Activated B cell treated with CpG ODN at 0.5 μM for 24 hours (primary cell): ENCODE data around the gene FOXD2. TPM values are rescaled to one million over a fixed set of nuclear protein-coding genes. Genes with fewer than 3 reads are reported as not detected.

ENCODE experiments used
- ATAC-seq: fragments of 200-7000 bp; cut with Tn5 transposase; one replicate; pipeline ENCODE4 v1.10.0; 2021; ENCODE audit warnings: low read depth, mild to moderate bottlenecking, moderate library complexity
- CTCF ChIA-PET: fragments of 350-600 bp; sonication (Branson Sonifier 250); formaldehyde crosslinking; loops from one replicate; lab custom pipeline; 2021; ENCODE audit warnings: antibody characterized with exemption; lab: Charles Lee
- POLR2A ChIA-PET: fragments of 350-600 bp; sonication (Branson Sonifier 250); formaldehyde crosslinking; loops from one replicate; lab custom pipeline; 2021; ENCODE audit warnings: antibody characterized with exemption; lab: Charles Lee
- DNase-seq: peaks from one replicate; pipeline ENCODE4 v3.0.0; 2022
- H3K27ac Mint-ChIP-seq: one replicate; pipeline ENCODE4 v1.8.0; 2020; ENCODE audit warnings: mixed read lengths
- H3K27me3 Mint-ChIP-seq: one replicate; pipeline ENCODE4 v1.8.0; 2021; ENCODE audit warnings: mixed read lengths
- H3K36me3 Mint-ChIP-seq: one replicate; pipeline ENCODE4 v1.8.0; 2021; ENCODE audit warnings: low read depth, mixed read lengths
- H3K4me1 Mint-ChIP-seq: one replicate; pipeline ENCODE4 v1.8.0; 2021; ENCODE audit warnings: mixed read lengths
- H3K4me3 Mint-ChIP-seq: one replicate; pipeline ENCODE4 v1.8.0; 2020; ENCODE audit warnings: mild to moderate bottlenecking, mixed read lengths
- H3K9me3 Mint-ChIP-seq: one replicate; pipeline ENCODE4 v1.8.0; 2020; ENCODE audit warnings: mixed read lengths
- intact Hi-C: fragments of 100-400 bp; cut with micrococcal nuclease; formaldehyde crosslinking; loops from one replicate; pipeline ENCODE4 v1.15.1; 2024
- total RNA-seq: library from RNA; stranded (reverse); gene quantifications from 2 replicates; pipeline ENCODE4 v1.2.3, GENCODE V29; 2022
- TF ChIP-seq, protein P1 (sequence below): fragments of 200-600 bp; IDR thresholded peaks from one replicate; pipeline ENCODE4 v1.8.0; 2022; ENCODE audit warnings: antibody characterized with exemption, mild to moderate bottlenecking

The FOXD2 gene
- total RNA-seq, 1 donor from 2014 or later: 0.20 TPM

DNA sequence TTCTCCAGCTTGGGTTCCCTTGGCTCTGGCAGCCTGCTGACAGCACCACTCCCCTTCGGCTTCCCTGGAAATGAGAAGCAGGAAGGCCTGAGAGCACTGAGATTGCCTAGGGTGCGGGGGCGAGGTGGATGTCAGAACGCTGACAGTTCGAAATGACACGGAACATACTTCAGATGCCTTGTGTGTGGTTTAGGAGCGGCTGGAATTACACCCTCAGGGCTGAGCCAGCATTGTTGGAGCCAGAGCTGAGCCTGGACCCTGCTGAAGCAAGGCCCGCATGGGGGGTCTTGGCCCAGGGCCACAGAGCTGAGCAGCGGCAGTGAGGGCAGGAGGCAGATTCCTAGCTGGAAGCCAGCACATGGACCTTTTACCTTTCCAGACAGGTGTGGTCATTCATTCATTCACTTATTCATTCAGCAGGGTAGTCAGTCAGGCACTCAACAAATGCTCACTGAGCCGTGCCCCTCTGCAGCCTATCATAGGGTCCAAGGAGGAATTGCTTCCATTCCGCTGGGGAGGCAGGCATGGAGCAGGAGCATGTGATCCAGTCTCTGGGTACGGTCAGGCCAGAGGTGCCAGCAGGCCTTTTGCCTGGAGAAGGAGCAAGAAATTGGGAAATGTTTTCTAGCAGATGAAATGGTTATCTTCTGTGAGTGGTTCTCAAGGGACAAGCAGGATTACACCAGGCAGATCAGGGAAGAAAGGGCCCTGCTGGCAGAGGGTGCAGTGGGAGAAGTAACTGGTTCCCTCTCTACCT, 28.4 kb upstream of the FOXD2 start:
- Mint-ChIP-seq H3K27me3 (peaks cover 25% of the 10 kb centered on the region), H3K9me3 (no peaks in the 10 kb centered on the region), H3K27ac (no peak overlapping the region), H3K36me3 (no peaks in the 10 kb centered on the region), H3K4me1 (no peaks in the 10 kb centered on the region), H3K4me3 (no peak overlapping the region)
- POLR2A ChIA-PET: no interaction called here
- TF ChIP-seq, protein P1, sequence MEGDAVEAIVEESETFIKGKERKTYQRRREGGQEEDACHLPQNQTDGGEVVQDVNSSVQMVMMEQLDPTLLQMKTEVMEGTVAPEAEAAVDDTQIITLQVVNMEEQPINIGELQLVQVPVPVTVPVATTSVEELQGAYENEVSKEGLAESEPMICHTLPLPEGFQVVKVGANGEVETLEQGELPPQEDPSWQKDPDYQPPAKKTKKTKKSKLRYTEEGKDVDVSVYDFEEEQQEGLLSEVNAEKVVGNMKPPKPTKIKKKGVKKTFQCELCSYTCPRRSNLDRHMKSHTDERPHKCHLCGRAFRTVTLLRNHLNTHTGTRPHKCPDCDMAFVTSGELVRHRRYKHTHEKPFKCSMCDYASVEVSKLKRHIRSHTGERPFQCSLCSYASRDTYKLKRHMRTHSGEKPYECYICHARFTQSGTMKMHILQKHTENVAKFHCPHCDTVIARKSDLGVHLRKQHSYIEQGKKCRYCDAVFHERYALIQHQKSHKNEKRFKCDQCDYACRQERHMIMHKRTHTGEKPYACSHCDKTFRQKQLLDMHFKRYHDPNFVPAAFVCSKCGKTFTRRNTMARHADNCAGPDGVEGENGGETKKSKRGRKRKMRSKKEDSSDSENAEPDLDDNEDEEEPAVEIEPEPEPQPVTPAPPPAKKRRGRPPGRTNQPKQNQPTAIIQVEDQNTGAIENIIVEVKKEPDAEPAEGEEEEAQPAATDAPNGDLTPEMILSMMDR: no peak
- no peak for DNase-seq
- intact Hi-C loops: no loop called here
- CTCF ChIA-PET: no interaction called here
- ATAC-seq: no peak

DNA sequence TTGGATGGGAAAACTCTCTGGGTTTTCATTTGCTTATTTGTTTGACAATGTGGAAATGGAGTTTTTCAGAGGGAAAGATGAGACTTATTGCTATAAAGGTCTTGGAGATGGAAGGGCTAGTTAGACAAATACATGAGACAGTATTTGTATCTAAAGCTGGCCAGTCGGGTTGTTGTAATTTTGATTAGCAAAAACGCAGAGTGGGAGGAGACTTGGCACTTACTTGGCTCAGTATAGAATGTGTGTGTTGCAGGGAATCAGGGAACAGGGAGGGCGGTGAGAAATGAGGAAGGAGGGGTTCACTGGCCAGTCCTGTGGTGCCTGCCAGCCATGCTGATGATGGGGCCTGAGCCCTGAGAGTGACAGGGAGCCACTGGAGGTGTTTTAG, 27.8 kb upstream of the FOXD2 start:
- H3K9me3 Mint-ChIP-seq: no peaks in the 10 kb centered on the region
- ChIA-PET CTCF (no interaction called here), POLR2A (no interaction called here)
- no peak overlapping the region for H3K4me3 Mint-ChIP-seq
- H3K27ac Mint-ChIP-seq: no peak overlapping the region
- no peak for ATAC-seq
- H3K27me3 Mint-ChIP-seq: peaks cover 27% of the 10 kb centered on the region
- intact Hi-C loops: no loop called here
- no peaks in the 10 kb centered on the region for H3K4me1 Mint-ChIP-seq
- no peaks in the 10 kb centered on the region for H3K36me3 Mint-ChIP-seq
- no peak for DNase-seq
- TF ChIP-seq, protein P1: no peak

DNA sequence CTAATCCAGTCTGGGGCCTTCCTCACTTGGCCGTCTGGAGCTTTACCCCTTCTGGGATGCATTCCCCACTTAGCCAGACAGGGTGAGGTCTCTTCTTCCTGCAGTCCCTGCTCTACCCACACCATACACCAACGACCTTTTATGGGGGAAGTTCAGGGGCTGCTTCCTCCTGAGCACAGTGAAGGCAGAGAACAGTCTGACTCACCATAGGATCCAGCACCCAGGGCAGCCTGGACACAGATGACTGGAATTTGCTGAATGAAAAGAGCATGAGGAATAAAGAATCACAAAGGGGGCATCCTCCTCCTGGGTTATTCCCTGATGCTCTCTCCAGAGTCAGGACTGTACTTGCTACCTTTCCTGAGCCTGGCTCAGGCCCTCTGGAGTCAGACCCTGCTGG, 26.4 kb upstream of the FOXD2 start:
- intact Hi-C loops: no loop called here
- Mint-ChIP-seq H3K27me3 (peaks cover 29% of the 10 kb centered on the region), H3K36me3 (no peaks in the 10 kb centered on the region)

DNA sequence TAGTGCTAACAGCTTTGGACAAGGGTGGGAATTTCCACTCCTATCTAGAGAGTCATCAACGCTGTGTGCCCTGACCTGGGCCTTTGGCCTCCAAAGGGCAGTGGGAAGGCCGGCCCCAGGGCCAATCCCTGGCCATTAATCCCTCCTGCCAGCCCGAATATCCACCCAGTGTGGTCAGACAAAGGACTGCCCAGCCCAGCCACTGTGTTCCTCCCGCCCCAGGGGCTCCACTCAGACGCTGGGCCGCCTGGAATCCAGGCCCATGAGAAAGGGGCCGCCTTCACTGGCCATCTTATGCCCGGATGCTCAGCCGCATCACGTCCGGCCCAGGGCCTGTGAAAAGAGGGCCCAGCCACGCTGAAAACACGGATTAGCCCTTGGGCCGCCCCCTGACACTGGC, 25.4 kb upstream of the FOXD2 start:
- H3K4me1 Mint-ChIP-seq: peaks cover 5% of the 10 kb centered on the region
- intact Hi-C loops: no loop called here

More for the DNA sequence above, 26.4 kb upstream of the FOXD2 start:
- Mint-ChIP-seq H3K4me1 (peaks cover under 1% of the 10 kb centered on the region), H3K4me3 (no peak overlapping the region), H3K27ac (no peak overlapping the region), H3K9me3 (no peaks in the 10 kb centered on the region)
- no peak for ATAC-seq
- TF ChIP-seq, protein P1: no peak
- no peak for DNase-seq
- POLR2A ChIA-PET: no interaction called here
- CTCF ChIA-PET: no interaction called here

DNA sequence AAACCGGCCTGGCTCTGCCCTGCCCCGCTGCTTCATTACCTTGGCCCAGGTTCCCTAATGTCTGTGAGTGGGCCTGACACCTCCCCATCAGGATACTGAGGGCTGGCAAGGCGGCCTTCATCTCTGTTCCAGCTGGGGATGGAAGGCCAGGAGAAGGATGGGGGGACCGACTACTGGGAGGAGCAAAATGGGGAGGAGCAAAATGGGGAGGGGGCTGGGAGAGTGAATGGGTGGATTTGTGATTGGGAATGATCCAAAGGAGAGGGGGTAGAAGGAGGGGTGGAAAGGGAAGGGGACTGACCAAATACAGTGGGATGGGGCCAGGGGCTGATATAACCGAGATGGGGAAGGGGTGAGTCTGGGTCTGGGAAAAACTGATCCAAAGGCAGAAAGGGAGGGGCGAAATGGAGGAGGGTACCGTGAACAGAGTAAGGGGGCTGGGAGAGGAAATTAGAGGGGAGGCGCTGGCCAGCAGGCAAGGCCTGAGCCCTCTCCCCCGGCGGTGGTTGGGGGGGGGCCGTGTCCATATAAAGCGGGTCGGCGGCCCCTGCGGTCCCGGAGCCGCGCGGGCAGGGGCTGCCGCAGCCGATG, 22.0 kb upstream of the FOXD2 start, which contains the start of gene FOXE3:
Gene FOXE3 (plus strand): TSS at position 558 of the 591 bp plus-strand sequence. CDS start 31 bp downstream, at position 589.
- ATAC-seq: no peak
- peaks cover 7% of the 10 kb centered on the region for H3K4me1 Mint-ChIP-seq
- H3K27me3 Mint-ChIP-seq: peaks cover 60% of the 10 kb centered on the region
- CTCF ChIA-PET: no interaction called here
- no peak within 1 kb of the TSS for H3K27ac Mint-ChIP-seq
- intact Hi-C loops: no loop called here
- POLR2A ChIA-PET: no interaction called here
- no peaks in the 10 kb centered on the region for H3K9me3 Mint-ChIP-seq
- H3K4me3 Mint-ChIP-seq: no peak within 1 kb of the TSS
- TF ChIP-seq, protein P1: no peak
- DNase-seq: no peak
- H3K36me3 Mint-ChIP-seq: no peaks in the 10 kb centered on the region

More for the DNA sequence above, 25.4 kb upstream of the FOXD2 start:
- Mint-ChIP-seq H3K27ac (no peak overlapping the region), H3K9me3 (no peaks in the 10 kb centered on the region), H3K27me3 (peaks cover 34% of the 10 kb centered on the region), H3K36me3 (no peaks in the 10 kb centered on the region), H3K4me3 (no peak overlapping the region)
- POLR2A ChIA-PET: no interaction called here
- ATAC-seq: no peak
- CTCF ChIA-PET: no interaction called here
- TF ChIP-seq, protein P1: no peak
- no peak for DNase-seq
